DND-41 (cell line): ENCODE measurements around the gene ZNF383.

Experiments
- ATAC-seq: fragments of 200-7000 bp; cut with Tn5 transposase; 3 replicates; pipeline ENCODE4 v1.9.1; 2021; ENCODE audit warnings: low read depth; ENCODE audit not compliant: insufficient read depth
- DNase-seq: peaks from one replicate; pipeline ENCODE4 v3.0.0-alpha.2; 2020
- H2AFZ ChIP-seq: 2 replicates; pipeline ENCODE4 v1.6.0; 2012; ENCODE audit warnings: low read depth, low read length
- H3K27ac ChIP-seq: 2 replicates; pipeline ENCODE4 v1.5.1; 2012; ENCODE audit warnings: low read length, inconsistent platforms
- H3K27me3 ChIP-seq: fragments of 200-600 bp; sonication (generic); 2 replicates; pipeline ENCODE4 v1.6.0; 2012; ENCODE audit warnings: low read length, mild to moderate bottlenecking, inconsistent platforms; ENCODE audit not compliant: insufficient read depth, poor library complexity
- H3K36me3 ChIP-seq: 2 replicates; pipeline ENCODE4 v1.5.1; 2012; ENCODE audit warnings: low read length, inconsistent platforms; ENCODE audit not compliant: insufficient read depth
- H3K4me1 ChIP-seq: 2 replicates; pipeline ENCODE4 v1.5.1; 2012; ENCODE audit warnings: mild to moderate bottlenecking, low read length; ENCODE audit not compliant: insufficient read depth
- H3K4me2 ChIP-seq: 2 replicates; pipeline ENCODE4 v1.6.0; 2012; ENCODE audit warnings: mild to moderate bottlenecking, moderate library complexity, low read length, inconsistent platforms; ENCODE audit not compliant: insufficient read depth
- H3K4me3 ChIP-seq, 2 experiments: fragments of 200-600 bp in 1 of 2; shearing (Covaris generic) in 1 of 2; 2 replicates each; pipeline ENCODE4 v1.5.1; 2012 to 2016; ENCODE audit warnings: inconsistent platforms in 2 of 2, low read length in 2 of 2, mild to moderate bottlenecking in 2 of 2, low read depth in 1 of 2, moderate library complexity in 1 of 2
- H3K79me2 ChIP-seq: 2 replicates; pipeline ENCODE4 v1.6.0; 2012; ENCODE audit warnings: low read length, inconsistent platforms; ENCODE audit not compliant: insufficient read depth
- H3K9ac ChIP-seq: 2 replicates; pipeline ENCODE4 v1.6.0; 2012; ENCODE audit warnings: low read depth, mild to moderate bottlenecking, inconsistent platforms, low read length, moderate library complexity
- H3K9me3 ChIP-seq: 2 replicates; pipeline ENCODE4 v1.5.1; 2012; ENCODE audit warnings: low read length, moderate library complexity, mild to moderate bottlenecking, inconsistent platforms; ENCODE audit not compliant: insufficient read depth, severe bottlenecking
- H4K20me1 ChIP-seq: 2 replicates; pipeline ENCODE4 v1.6.0; 2012; ENCODE audit warnings: low read length; ENCODE audit not compliant: insufficient read depth
- CTCF ChIP-seq: IDR thresholded peaks from 2 replicates; pipeline ENCODE4 v1.5.1; 2012; ENCODE audit warnings: borderline replicate concordance, low read length, moderate library complexity, mild to moderate bottlenecking; ENCODE audit not compliant: poor library complexity, severe bottlenecking; ENCODE audit errors: extremely low read depth
- EZH2 ChIP-seq: IDR thresholded peaks from 3 replicates; pipeline ENCODE4 v1.6.1; 2012; ENCODE audit warnings: borderline replicate concordance, low read depth, mild to moderate bottlenecking, moderate library complexity, low read length, inconsistent platforms; ENCODE audit not compliant: severe bottlenecking

ZNF383 gene

GRCh38 chr19:37221136-37221535 is 3.1 kb downstream of the ZNF383 start:
- Histone ChIP-seq H4K20me1 (no peaks in the 10 kb centered on the region), H3K27ac (no peak overlapping the region), H3K4me3 (no peak overlapping the region), H3K4me2 (no peak overlapping the region), H2AFZ (no peak overlapping the region), H3K9me3 (no peaks in the 10 kb centered on the region), H3K79me2 (peaks cover 52% of the 10 kb centered on the region), H3K27me3 (no peaks in the 10 kb centered on the region), H3K9ac (no peak overlapping the region), H3K36me3 (peaks cover 38% of the 10 kb centered on the region), H3K4me1 (peaks cover 32% of the 10 kb centered on the region)
- DNase-seq (no peak), ATAC-seq (no peak)
- no peak for TF ChIP-seq CTCF
- TF ChIP-seq EZH2: no peak

- H3K27me3 ChIP-seq: no peaks in the 10 kb centered on the region
- H3K9ac ChIP-seq: no peak overlapping the region
- H3K4me2 ChIP-seq: no peak overlapping the region
- no peak overlapping the region for H3K27ac ChIP-seq
- H3K4me1 ChIP-seq: no peaks in the 10 kb centered on the region
- peaks cover 64% of the 10 kb centered on the region for H3K36me3 ChIP-seq
- ATAC-seq (no peak), DNase-seq (no peak)
- peaks cover 3% of the 10 kb centered on the region for H3K9me3 ChIP-seq
- no peak overlapping the region for H3K4me3 ChIP-seq
- H3K79me2 ChIP-seq: peaks cover 26% of the 10 kb centered on the region
- TF ChIP-seq CTCF (no peak), EZH2 (no peak)
- H4K20me1 ChIP-seq: no peaks in the 10 kb centered on the region
- no peak overlapping the region for H2AFZ ChIP-seq
Observed at GRCh38 chr19:37226248-37226647, 8.2 kb downstream of the ZNF383 start.

- Histone ChIP-seq H3K36me3 (peaks cover 79% of the 10 kb centered on the region), H2AFZ (no peak overlapping the region), H3K9ac (no peak overlapping the region), H3K79me2 (peaks cover 12% of the 10 kb centered on the region), H4K20me1 (no peaks in the 10 kb centered on the region), H3K4me1 (no peaks in the 10 kb centered on the region), H3K4me2 (no peak overlapping the region), H3K9me3 (peaks cover 3% of the 10 kb centered on the region), H3K4me3 (no peak overlapping the region), H3K27ac (no peak overlapping the region), H3K27me3 (no peaks in the 10 kb centered on the region)
- ATAC-seq (no peak), DNase-seq (peak; percentile 52)
- TF ChIP-seq CTCF (peak; percentile 81), EZH2 (no peak)
Observed at GRCh38 chr19:37227996-37228395, 10.0 kb downstream of the ZNF383 start.

GRCh38 chr19:37243206-37243632 is 25.2 kb downstream of the ZNF383 start:
- H3K36me3 ChIP-seq: peaks cover 62% of the 10 kb centered on the region
- ATAC-seq: no peak

More at GRCh38 chr19:37243206-37243632, 25.2 kb downstream of the ZNF383 start:
- DNase-seq: no peak
- H3K4me1 ChIP-seq: no peaks in the 10 kb centered on the region
- no peak overlapping the region for H3K4me2 ChIP-seq
- TF ChIP-seq EZH2 (no peak), CTCF (no peak)
- H3K9ac ChIP-seq: no peak overlapping the region
- no peak overlapping the region for H3K4me3 ChIP-seq
- no peak overlapping the region for H2AFZ ChIP-seq
- no peaks in the 10 kb centered on the region for H3K79me2 ChIP-seq
- peaks cover 53% of the 10 kb centered on the region for H3K9me3 ChIP-seq
- no peaks in the 10 kb centered on the region for H4K20me1 ChIP-seq
- H3K27ac ChIP-seq: no peak overlapping the region
- no peaks in the 10 kb centered on the region for H3K27me3 ChIP-seq
